ENCODE data around the gene BHLHE23. TPM values are rescaled to one million over a fixed set of nuclear protein-coding genes. Genes with fewer than 3 reads are reported as not detected.

The BHLHE23 gene
- total RNA-seq, 4 donors from 2014 or later, result not detected

DNA sequence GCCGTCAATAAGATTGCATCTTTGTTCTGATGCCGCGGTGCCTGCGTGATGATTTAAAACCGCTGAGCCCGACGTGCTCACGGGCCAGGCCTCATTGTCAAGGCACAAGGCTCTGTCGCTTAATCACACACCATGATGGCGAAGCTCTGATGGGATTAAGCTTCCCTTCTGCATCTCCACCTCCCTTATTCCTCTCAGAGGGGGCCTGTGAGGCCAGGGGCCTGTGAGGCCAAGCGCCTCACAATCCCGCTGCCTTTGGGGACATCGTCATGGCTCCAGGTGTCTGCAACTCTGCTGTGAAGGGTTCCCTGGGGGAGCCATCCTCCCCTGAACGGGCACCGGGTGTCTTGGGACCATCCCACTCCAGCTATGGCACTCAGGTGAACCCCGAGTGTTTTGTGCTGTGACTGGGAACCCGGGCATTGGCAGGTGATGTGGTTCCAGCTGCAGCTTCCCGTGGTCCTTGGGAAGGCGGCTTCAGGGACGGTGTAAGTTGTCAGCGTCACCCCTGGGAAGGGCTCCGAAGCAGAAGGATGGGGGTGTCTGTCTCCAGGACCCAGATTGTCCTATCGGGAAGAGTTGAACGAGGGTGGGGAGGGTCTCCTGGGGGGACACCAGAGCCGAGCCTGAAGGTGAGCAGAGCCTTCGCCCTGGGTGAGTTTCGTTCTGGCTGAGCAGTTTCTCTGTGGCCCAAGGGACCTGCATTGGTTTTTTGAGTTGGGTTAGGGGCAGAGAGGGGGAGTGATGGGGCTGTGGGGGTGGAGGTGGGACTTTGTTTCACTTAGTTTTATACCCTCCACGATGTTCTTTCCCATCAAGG lies 18.0 kb upstream of the BHLHE23 start:
- no peak overlapping the region for H3K27ac ChIP-seq
- H3K27me3 ChIP-seq, result peaks cover 98% of the 10 kb centered on the region
- peaks cover 9% of the 10 kb centered on the region for H3K4me1 ChIP-seq
- H3K36me3 ChIP-seq, result no peaks in the 10 kb centered on the region
- 64% methylated on average over 25 of the region's 28 CpGs for WGBS
- H3K9me3 ChIP-seq, result no peaks in the 10 kb centered on the region
- DNase-seq (ENCODE audit: low spot score in 2 of 2), result peak in 1 of 2 donors; percentile 33
- TF ChIP-seq, protein P1, sequence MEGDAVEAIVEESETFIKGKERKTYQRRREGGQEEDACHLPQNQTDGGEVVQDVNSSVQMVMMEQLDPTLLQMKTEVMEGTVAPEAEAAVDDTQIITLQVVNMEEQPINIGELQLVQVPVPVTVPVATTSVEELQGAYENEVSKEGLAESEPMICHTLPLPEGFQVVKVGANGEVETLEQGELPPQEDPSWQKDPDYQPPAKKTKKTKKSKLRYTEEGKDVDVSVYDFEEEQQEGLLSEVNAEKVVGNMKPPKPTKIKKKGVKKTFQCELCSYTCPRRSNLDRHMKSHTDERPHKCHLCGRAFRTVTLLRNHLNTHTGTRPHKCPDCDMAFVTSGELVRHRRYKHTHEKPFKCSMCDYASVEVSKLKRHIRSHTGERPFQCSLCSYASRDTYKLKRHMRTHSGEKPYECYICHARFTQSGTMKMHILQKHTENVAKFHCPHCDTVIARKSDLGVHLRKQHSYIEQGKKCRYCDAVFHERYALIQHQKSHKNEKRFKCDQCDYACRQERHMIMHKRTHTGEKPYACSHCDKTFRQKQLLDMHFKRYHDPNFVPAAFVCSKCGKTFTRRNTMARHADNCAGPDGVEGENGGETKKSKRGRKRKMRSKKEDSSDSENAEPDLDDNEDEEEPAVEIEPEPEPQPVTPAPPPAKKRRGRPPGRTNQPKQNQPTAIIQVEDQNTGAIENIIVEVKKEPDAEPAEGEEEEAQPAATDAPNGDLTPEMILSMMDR (IDR thresholded peaks at IDR 0.05), result no peak
- TF ChIP-seq POLR2AphosphoS5 (IDR thresholded peaks at IDR 0.05), result no peak
- TF ChIP-seq POLR2A (IDR thresholded peaks at IDR 0.05), result no peak
- TF ChIP-seq EP300 (IDR thresholded peaks at IDR 0.05), result no peak
- H3K4me3 ChIP-seq, result no peak overlapping the region

DNA sequence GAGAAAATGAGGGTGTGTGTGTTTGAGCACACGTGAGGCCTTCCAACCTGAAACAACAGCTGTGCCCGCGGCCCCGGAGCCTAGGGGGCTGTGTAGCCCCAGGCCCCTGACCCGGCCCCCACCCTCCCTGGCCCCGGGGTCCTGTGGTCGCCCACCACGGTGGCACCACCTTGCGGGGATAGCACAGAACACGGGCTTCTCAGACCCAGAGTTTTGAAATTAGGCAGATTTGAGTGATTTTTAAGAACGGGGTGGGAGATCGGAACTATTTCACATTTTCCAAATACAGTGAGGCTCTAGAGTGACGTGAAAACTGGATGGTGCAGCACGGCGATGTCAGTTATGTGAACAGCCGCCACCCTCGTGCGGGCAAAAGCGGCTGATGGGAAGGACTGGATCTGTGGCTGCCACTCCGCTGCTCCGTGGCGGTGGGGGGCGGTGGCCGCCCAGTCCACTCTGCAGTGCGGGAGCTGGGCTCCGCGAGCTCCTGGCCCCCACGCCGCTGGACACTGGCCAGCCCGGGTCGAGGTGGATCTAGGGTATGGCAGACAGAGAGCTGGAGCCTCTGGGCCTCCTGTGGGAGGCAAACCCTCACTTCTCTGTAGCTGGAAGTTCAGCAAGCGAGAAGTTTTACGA lies 17.3 kb upstream of the BHLHE23 start:
- WGBS, result 88% methylated on average over 21 of the region's 33 CpGs
- no peak overlapping the region for H3K4me3 ChIP-seq
- no peak overlapping the region for H3K27ac ChIP-seq
- peaks cover 9% of the 10 kb centered on the region for H3K4me1 ChIP-seq
- no peak for TF ChIP-seq POLR2A (IDR thresholded peaks at IDR 0.05)
- TF ChIP-seq EP300 (IDR thresholded peaks at IDR 0.05), result no peak
- TF ChIP-seq POLR2AphosphoS5 (IDR thresholded peaks at IDR 0.05), result no peak
- no peaks in the 10 kb centered on the region for H3K9me3 ChIP-seq
- DNase-seq (ENCODE audit: low spot score in 2 of 2), result peak in 1 of 2 donors; percentile 55
- H3K27me3 ChIP-seq, result peaks cover 98% of the 10 kb centered on the region
- H3K36me3 ChIP-seq, result no peaks in the 10 kb centered on the region

DNA sequence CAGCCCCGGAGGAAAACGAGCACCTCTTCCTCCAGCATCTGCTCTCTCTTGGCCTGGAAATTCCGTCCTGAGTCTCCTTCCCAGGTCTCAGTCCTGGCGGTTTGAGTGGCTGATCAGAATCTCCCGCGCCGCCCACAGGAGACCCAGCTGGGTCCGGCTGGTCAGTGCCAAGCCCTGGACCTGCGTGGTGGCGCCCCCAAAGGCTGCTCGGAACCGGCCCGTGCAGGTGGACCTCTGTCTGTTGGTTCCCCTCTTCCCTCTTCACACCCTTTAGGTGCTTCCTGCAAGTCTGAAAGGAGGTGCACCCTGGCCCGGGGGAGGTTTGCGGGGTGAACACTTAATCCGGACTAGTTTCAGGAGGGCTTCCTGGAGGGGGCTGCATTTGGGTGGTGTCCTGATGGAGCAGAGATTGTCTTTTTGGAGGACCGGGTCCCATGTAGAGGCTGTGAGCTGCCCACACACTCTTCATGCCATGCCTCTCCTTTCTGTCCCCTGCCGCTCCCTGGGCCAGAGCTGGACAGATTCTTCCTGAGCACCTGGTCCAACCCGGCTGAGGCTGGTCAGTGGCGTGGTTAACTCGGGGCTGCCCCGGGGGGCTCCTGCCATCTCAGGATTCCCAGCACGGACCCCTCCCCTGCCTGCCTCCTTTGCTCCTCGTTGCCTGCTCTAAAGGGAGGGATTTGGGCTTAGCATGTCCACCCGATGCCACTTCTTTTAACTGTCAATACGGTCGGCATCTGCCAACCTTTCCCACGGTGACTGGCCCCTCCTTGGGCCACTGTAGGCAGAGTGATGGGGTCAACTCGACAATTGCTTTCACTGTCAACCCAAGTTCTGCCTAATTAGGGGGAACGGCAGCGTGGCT lies 16.5 kb upstream of the BHLHE23 start:
- Histone ChIP-seq H3K27ac (no peak overlapping the region), H3K27me3 (peaks cover 100% of the 10 kb centered on the region), H3K9me3 (no peaks in the 10 kb centered on the region), H3K4me3 (no peak overlapping the region), H3K36me3 (no peaks in the 10 kb centered on the region), H3K4me1 (peaks cover 9% of the 10 kb centered on the region)
- 67% methylated on average over 22 of the region's 31 CpGs for WGBS
- DNase-seq (ENCODE audit: low spot score in 2 of 2), result peak in 1 of 2 donors; percentile 45
- TF ChIP-seq EP300 (IDR thresholded peaks at IDR 0.05), result no peak
- TF ChIP-seq POLR2AphosphoS5 (IDR thresholded peaks at IDR 0.05), result no peak
- TF ChIP-seq, protein P1 (IDR thresholded peaks at IDR 0.05), result no peak
- TF ChIP-seq POLR2A (IDR thresholded peaks at IDR 0.05), result no peak

DNA sequence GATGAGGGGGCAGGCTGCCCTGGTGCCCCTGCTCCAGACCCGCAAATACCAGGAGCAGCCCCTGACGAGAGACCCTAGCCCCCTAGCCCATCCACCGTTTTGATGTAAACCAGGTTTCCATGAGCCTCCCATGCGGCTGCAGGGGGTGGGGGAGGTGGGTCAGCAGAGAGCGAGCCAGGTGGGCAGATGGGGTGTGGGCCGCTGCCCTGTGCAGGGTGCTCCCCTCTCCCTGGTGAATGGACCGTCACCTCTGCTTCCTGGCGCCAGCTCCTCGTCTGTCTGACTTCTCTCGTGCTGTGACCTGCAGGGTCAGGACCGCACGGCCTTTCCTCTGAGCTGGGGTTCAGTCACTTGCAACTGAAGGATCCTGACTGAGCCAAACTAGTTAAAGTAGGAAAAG lies 15.7 kb upstream of the BHLHE23 start:
- Histone ChIP-seq H3K27ac (no peak overlapping the region), H3K4me3 (no peak overlapping the region), H3K27me3 (peaks cover 100% of the 10 kb centered on the region), H3K9me3 (no peaks in the 10 kb centered on the region), H3K36me3 (no peaks in the 10 kb centered on the region), H3K4me1 (peaks cover 9% of the 10 kb centered on the region)
- DNase-seq (ENCODE audit: low spot score in 2 of 2), result no peak
- TF ChIP-seq POLR2AphosphoS5 (IDR thresholded peaks at IDR 0.05), result no peak
- no peak for TF ChIP-seq POLR2A (IDR thresholded peaks at IDR 0.05)
- no peak for TF ChIP-seq EP300 (IDR thresholded peaks at IDR 0.05)
- TF ChIP-seq, protein P1 (IDR thresholded peaks at IDR 0.05), result no peak
- 33% methylated on average over 10 of the region's 12 CpGs for WGBS

DNA sequence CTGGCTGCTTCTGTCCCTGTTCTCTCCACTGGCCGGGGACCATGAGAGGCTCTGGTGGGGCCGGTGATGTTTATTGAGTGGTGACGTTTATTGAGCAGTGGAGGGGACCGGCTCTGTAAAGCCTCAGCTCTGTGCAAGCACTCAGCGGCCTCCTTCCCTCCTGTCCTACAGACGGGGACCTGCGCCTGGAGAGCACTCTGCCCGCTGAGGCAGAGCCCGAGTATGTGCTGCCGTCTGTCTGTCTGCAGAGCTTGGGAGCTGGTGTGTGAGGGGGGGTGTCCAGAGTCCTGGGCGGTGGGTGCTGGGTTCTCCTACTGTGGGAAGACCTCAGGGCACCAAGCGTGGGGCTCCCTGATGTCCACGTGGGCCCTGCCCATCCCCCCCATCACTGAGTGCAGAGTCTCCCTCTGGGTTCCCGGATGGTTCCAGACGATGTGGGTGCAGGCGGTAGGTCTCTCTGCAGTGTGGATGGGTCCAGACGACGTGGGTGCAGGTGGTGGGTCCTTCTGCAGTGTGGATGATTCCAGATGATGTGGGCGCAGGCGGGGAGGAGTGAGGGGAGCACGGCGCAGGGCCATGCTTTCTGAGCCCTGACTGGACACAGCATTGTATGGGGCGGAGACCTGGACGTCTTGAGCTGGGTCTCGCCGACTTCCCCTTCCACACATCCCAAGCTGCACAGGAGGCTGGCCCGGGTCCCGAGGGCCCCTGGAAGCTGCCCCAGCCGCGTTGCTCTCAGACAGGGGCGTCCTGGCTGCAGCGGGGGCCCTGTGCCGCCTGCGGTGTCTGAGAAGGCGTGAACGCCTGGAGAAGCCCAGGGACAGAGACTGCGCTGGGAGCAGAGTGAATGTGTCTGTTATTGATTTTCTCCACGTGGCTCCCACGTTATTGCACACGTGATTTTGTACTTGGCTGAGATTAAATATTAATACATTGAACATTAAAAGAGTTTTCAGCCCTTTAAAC lies 14.9 kb upstream of the BHLHE23 start:
- DNase-seq (ENCODE audit: low spot score in 2 of 2), result no peak
- peaks cover 9% of the 10 kb centered on the region for H3K4me1 ChIP-seq
- no peaks in the 10 kb centered on the region for H3K36me3 ChIP-seq
- H3K9me3 ChIP-seq, result no peaks in the 10 kb centered on the region
- 53% methylated on average over 23 of the region's 40 CpGs for WGBS
- H3K27me3 ChIP-seq, result peaks cover 100% of the 10 kb centered on the region
- no peak overlapping the region for H3K4me3 ChIP-seq
- TF ChIP-seq POLR2AphosphoS5 (IDR thresholded peaks at IDR 0.05) (no peak), EP300 (IDR thresholded peaks at IDR 0.05) (no peak), POLR2A (IDR thresholded peaks at IDR 0.05) (no peak)
- TF ChIP-seq, protein P1 (IDR thresholded peaks at IDR 0.05), result no peak
- no peak overlapping the region for H3K27ac ChIP-seq

Measured in suprapubic skin (tissue), 4 donors.